Sigmoid colon (tissue), 7 donors: Measurements from ENCODE around the gene TRIM75. TPM values are rescaled to one million over a fixed set of nuclear protein-coding genes. Genes with fewer than 3 reads are reported as not detected.
A peak's percentile ranks its signal among the peaks of the same experiment; 100 is the strongest.
"Not testable (repeated sequence)": the region's sequence is repeated elsewhere in the genome, so short reads cannot be mapped to it uniquely, and the experiment has no call there.

Experiments used
- DNase-seq: peaks from one replicate; pipeline ENCODE4 v3.0.0-alpha.2; 2019
- H3K27ac ChIP-seq, 4 donors: fragments of 200-600 bp; sonication (generic); one replicate each; pipeline ENCODE4 v1.5.1; 2016 to 2019; ENCODE audit warnings: mild to moderate bottlenecking in 1 of 4
- H3K27me3 ChIP-seq, 3 donors: fragments of 200-600 bp; sonication (generic); one replicate each; pipeline ENCODE4 v1.5.1; 2019; ENCODE audit warnings: mild to moderate bottlenecking in 1 of 3
- H3K36me3 ChIP-seq, 4 donors: fragments of 200-600 bp; sonication (generic); one replicate each; pipeline ENCODE4 v1.5.1; 2016 to 2019
- H3K4me1 ChIP-seq, 4 donors: fragments of 200-600 bp; sonication (generic); one replicate each; pipeline ENCODE4 v1.5.1; 2017 to 2019
- H3K4me3 ChIP-seq, 4 donors: fragments of 200-600 bp; sonication (generic); one replicate each; pipeline ENCODE4 v1.5.1; 2017 to 2019; ENCODE audit warnings: mild to moderate bottlenecking in 2 of 4, moderate library complexity in 1 of 4
- H3K9me3 ChIP-seq, 4 donors: fragments of 200-600 bp in 3 of 4; sonication (generic) in 3 of 4; one replicate each; pipeline versions ENCODE4 v1.5.1 to v1.6.1; 2013 to 2019
- EP300 ChIP-seq, 4 donors: sonication (generic); formaldehyde crosslinking; IDR thresholded peaks; one replicate each; pipeline ENCODE4 v1.6.1; 2017; ENCODE audit warnings: antibody characterized with exemption in 4 of 4
- POLR2A ChIP-seq, 2 donors: fragments of 450-650 bp; IDR thresholded peaks; one replicate each; pipeline ENCODE4 v1.6.1; 2016; ENCODE audit warnings: antibody characterized with exemption in 2 of 2, mild to moderate bottlenecking in 2 of 2, moderate library complexity in 2 of 2
- POLR2AphosphoS5 ChIP-seq, 4 donors: sonication (generic); formaldehyde crosslinking; IDR thresholded peaks; one replicate each; pipeline ENCODE4 v1.6.1; 2017; ENCODE audit warnings: antibody characterized with exemption in 4 of 4
- WGBS, 2 donors: extraction: QIAGEN DNeasy Blood & Tissue Kit; methylation state at CpG; one replicate each; pipeline ENCODE4 v1.1.7; 2013; 5-methylcytosine and 5-hydroxymethylcytosine counted together
- intact Hi-C: fragments of 100-400 bp; cut with DNase I; formaldehyde crosslinking; loops from one replicate; pipeline ENCODE4 v1.15.1; 2023
- polyA plus RNA-seq, 3 donors: library from polyadenylated mRNA; stranded (reverse); fragments of 200-250 nt; gene quantifications; one replicate each; pipeline ENCODE4 v1.2.3, GENCODE V29; 2013
- total RNA-seq, 4 donors: library from RNA; depleted of rRNA; stranded (reverse); fragments of >200 nt; gene quantifications; one replicate each; pipeline ENCODE4 v1.1.0, GENCODE V29; 2016
- TF ChIP-seq, protein P1 (sequence below), 4 experiments: fragments of 450-650 bp in 3 of 4; fragments of 200-600 bp in 1 of 4; IDR thresholded peaks; one replicate each; pipeline ENCODE4 v1.5.1; 2016 to 2019; ENCODE audit warnings: antibody characterized with exemption in 4 of 4, mild to moderate bottlenecking in 3 of 4, moderate library complexity in 2 of 4
- donor health status: healthy with polysubstance abuse.
- donor health status: Bipolar disorder and iron deficiency.
- donor health status: healthy.

Gene TRIM75
- total and polyA plus RNA-seq, 7 donors: not detected

DNA sequence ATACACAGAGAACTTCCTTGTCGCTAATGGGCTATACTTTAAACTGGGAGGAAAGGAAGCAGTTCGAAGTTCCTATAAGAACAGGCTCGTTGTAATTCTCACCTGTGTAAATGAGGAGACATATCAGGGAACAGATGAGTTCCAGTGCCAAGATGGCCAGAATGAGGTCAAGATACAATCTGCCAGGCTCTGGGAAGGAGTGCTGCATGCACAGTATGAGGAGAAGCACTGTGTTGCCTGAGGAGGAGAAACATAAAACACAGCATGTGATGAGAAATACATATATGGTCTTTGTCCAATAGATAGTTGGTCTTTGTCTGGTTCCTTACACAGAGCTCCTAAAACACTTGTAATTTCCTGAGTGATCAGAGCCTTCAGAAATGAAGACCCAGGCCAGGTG lies 34.7 kb downstream of the TRIM75 start:
- 66 to 81% methylated on average over 3 of the region's 3 CpGs for WGBS, 2 donors
- intact Hi-C loops: no loop called here
- no peaks in the 10 kb centered on the region for H3K27me3 ChIP-seq
- peaks cover 0 to 61% (median 24%) of the 10 kb centered on the region in 4 donors for H3K36me3 ChIP-seq
- TF ChIP-seq POLR2AphosphoS5 (IDR thresholded peaks at IDR 0.05) (no peak), POLR2A (IDR thresholded peaks at IDR 0.05) (no peak), EP300 (IDR thresholded peaks at IDR 0.05) (no peak)
- TF ChIP-seq, protein P1, sequence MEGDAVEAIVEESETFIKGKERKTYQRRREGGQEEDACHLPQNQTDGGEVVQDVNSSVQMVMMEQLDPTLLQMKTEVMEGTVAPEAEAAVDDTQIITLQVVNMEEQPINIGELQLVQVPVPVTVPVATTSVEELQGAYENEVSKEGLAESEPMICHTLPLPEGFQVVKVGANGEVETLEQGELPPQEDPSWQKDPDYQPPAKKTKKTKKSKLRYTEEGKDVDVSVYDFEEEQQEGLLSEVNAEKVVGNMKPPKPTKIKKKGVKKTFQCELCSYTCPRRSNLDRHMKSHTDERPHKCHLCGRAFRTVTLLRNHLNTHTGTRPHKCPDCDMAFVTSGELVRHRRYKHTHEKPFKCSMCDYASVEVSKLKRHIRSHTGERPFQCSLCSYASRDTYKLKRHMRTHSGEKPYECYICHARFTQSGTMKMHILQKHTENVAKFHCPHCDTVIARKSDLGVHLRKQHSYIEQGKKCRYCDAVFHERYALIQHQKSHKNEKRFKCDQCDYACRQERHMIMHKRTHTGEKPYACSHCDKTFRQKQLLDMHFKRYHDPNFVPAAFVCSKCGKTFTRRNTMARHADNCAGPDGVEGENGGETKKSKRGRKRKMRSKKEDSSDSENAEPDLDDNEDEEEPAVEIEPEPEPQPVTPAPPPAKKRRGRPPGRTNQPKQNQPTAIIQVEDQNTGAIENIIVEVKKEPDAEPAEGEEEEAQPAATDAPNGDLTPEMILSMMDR (IDR thresholded peaks at IDR 0.05): no peak
- H3K9me3 ChIP-seq: no peaks in the 10 kb centered on the region
- H3K4me3 ChIP-seq: no peak overlapping the region
- DNase-seq: no peak
- H3K27ac ChIP-seq: no peak overlapping the region
- no peaks in the 10 kb centered on the region for H3K4me1 ChIP-seq

DNA sequence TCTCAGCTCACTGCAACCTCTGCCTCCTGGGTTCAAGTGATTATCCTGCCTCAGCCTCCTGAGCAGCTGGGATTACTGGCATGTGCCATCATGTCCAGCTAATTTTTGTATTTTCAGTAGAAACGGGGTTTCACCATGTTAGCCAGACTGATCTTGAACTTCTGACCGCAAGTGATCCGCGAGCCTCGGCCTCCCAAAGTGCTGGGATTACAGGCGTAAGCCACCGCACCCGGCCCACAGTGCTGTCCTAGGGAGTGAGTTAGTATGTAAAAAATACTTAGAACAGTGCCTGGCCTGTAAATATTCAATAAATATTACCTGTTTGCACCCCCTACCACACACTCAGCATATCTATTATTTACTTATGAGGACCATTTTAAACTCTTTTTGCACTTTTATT lies 38.5 kb downstream of the TRIM75 start:
- DNase-seq, H3K4me3 ChIP-seq, H3K9me3 ChIP-seq, H3K27ac ChIP-seq, H3K4me1 ChIP-seq, H3K27me3 ChIP-seq: not testable (repeated sequence)
- WGBS, 2 donors: 96 to 97% methylated on average over 8 of the region's 8 CpGs
- H3K36me3 ChIP-seq: peaks cover 0 to 54% (median 11%) of the 10 kb centered on the region in 4 donors
- intact Hi-C loops: loop anchor here (10.0 kb wide), 1 partner anchor 317 kb away; no protein-coding TSS in a partner anchor

DNA sequence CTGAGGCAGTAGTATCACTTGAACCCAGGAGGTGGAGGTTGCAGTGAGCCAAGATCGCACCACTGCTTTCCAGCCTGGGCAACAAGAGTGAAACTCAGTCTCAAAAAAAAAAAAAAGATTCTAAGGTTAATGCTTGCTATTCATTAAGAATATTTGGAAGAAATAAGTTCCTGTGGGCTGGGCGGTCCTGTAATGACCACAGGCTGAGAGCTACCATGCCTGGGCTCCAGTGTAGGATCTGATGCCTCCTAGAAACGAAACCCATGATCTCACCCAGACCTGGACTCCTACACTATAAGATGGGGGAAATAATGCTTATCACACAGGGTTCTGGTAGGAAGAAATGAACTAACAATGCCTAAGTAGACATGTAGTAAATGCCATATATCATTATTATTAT lies 41.2 kb downstream of the TRIM75 start:
- DNase-seq: no peak
- intact Hi-C loops: loop anchor here (10.0 kb wide), 1 partner anchor 320 kb away; no protein-coding TSS in a partner anchor

DNA sequence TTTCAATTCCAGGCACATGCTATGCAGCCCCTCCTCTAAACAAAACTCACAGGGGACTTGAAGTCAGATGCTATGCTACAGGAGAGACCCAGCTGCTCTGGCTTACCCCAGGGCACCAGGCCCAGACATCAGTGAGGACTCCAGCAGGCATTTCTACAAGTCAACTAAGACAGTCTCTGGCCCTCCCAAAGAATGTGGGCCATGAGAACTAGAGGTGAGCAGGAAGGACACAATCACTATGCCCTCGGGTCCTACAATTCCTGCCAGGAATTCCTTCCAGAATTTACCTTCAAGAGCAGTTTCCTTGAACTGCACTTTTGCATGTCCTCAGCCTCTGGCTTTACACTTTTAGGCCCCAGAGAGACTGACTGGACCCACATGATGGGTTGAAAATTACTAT lies 41.6 kb downstream of the TRIM75 start:
- no peak for DNase-seq
- 64 to 81% methylated on average over 1 of the region's 1 CpG for WGBS, 2 donors
- Histone ChIP-seq H3K4me3 (no peak overlapping the region), H3K4me1 (no peaks in the 10 kb centered on the region), H3K9me3 (no peaks in the 10 kb centered on the region), H3K27ac (no peak overlapping the region), H3K27me3 (no peaks in the 10 kb centered on the region), H3K36me3 (peaks cover 0 to 62% (median 6%) of the 10 kb centered on the region in 4 donors)
- TF ChIP-seq, protein P1 (IDR thresholded peaks at IDR 0.05): no peak
- TF ChIP-seq EP300 (IDR thresholded peaks at IDR 0.05): no peak
- no peak for TF ChIP-seq POLR2AphosphoS5 (IDR thresholded peaks at IDR 0.05)
- TF ChIP-seq POLR2A (IDR thresholded peaks at IDR 0.05): no peak
- intact Hi-C loops: loop anchor here (10.0 kb wide), 1 partner anchor 320 kb away; no protein-coding TSS in a partner anchor

More for the DNA sequence above, 41.2 kb downstream of the TRIM75 start:
- H3K9me3 ChIP-seq: no peaks in the 10 kb centered on the region
- no peaks in the 10 kb centered on the region for H3K27me3 ChIP-seq
- no peak overlapping the region for H3K4me3 ChIP-seq
- TF ChIP-seq, protein P1 (IDR thresholded peaks at IDR 0.05): no peak
- TF ChIP-seq EP300 (IDR thresholded peaks at IDR 0.05) (no peak), POLR2AphosphoS5 (IDR thresholded peaks at IDR 0.05) (no peak), POLR2A (IDR thresholded peaks at IDR 0.05) (no peak)
- H3K36me3 ChIP-seq: peaks cover 0 to 59% (median 6%) of the 10 kb centered on the region in 4 donors
- H3K4me1 ChIP-seq: no peaks in the 10 kb centered on the region
- WGBS, 2 donors: 94 to 99% methylated on average over 3 of the region's 3 CpGs
- H3K27ac ChIP-seq: no peak overlapping the region

DNA sequence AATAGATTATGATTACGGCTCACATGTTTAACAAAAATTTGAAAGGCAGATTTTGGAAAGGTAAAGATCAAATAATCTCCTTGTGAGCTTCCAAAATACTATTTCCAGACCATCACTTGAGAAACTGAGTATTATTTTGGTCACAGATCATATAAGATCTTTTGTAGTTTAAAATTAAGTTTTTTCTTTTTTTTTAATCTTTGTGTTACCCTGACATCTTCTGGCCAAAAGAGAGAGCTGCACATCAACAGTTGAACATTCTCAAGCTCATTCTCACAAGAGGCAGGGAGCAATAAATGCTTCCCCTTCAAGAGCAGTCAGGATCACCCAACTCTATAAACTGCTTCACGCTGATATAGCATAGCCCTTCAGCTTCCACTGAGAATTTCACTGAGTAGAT lies 43.1 kb downstream of the TRIM75 start:
- no peaks in the 10 kb centered on the region for H3K4me1 ChIP-seq
- H3K4me3 ChIP-seq: no peak overlapping the region
- WGBS, 2 donors: 66 to 77% methylated on average over 2 of the region's 2 CpGs
- peaks cover 0 to 77% (median 2%) of the 10 kb centered on the region in 4 donors for H3K36me3 ChIP-seq
- TF ChIP-seq, protein P1 (IDR thresholded peaks at IDR 0.05): peak in 2 of 4 experiments; percentile 6 to 46
- no peak for TF ChIP-seq POLR2A (IDR thresholded peaks at IDR 0.05)
- no peak for DNase-seq
- no peaks in the 10 kb centered on the region for H3K9me3 ChIP-seq
- no peak overlapping the region for H3K27ac ChIP-seq
- intact Hi-C loops: loop anchor here (10.0 kb wide), 1 partner anchor 322 kb away; no protein-coding TSS in a partner anchor
- H3K27me3 ChIP-seq: no peaks in the 10 kb centered on the region
